ENCODE results near the gene PLD5. TPM values are rescaled to one million over a fixed set of nuclear protein-coding genes. Genes with fewer than 3 reads are reported as not detected.

PLD5 gene
- total RNA-seq, 1 experiment from 2014 or later: 0.20 TPM

- in situ Hi-C loops (cut with HindIII; ENCODE audit: low sequenced_read_pairs): no loop called here
- DNase-seq (ENCODE audit: low spot score): no peak
Measured at GRCh38 chr1:242055749-242056320, 468.7 kb downstream of the PLD5 start.

- in situ Hi-C loops (cut with HindIII; ENCODE audit: low sequenced_read_pairs): no loop called here
- DNase-seq (ENCODE audit: low spot score): no peak
Measured at GRCh38 chr1:242043165-242043564, 481.3 kb downstream of the PLD5 start.

GRCh38 chr1:242034392-242034791 lies 490.1 kb downstream of the PLD5 start:
- DNase-seq (ENCODE audit: low spot score): no peak
- in situ Hi-C loops (cut with HindIII; ENCODE audit: low sequenced_read_pairs): no loop called here

GRCh38 chr1:242033447-242033846 lies 491.1 kb downstream of the PLD5 start:
- in situ Hi-C loops (cut with HindIII; ENCODE audit: low sequenced_read_pairs): no loop called here
- DNase-seq (ENCODE audit: low spot score): no peak
